HT1080 (cell line): ENCODE data around the gene C3orf22. TPM values are rescaled to one million over a fixed set of nuclear protein-coding genes. Genes with fewer than 3 reads are reported as not detected.
"Not testable (repeated sequence)": the region's sequence is repeated elsewhere in the genome, so short reads cannot be mapped to it uniquely, and the experiment has no call there.

Experiments
- DNase-seq: peaks from one replicate; pipeline ENCODE4 v3.0.0-alpha.2; 2015; ENCODE audit warnings: low read depth
- total RNA-seq: library from RNA; depleted of rRNA; stranded (reverse); fragments of >200 nt; shearing (Covaris generic); gene quantifications from 2 replicates; pipeline ENCODE4 v1.2.3, GENCODE V29; 2014

The C3orf22 gene
- total RNA-seq, 1 experiment from 2014 or later: not detected

DNA sequence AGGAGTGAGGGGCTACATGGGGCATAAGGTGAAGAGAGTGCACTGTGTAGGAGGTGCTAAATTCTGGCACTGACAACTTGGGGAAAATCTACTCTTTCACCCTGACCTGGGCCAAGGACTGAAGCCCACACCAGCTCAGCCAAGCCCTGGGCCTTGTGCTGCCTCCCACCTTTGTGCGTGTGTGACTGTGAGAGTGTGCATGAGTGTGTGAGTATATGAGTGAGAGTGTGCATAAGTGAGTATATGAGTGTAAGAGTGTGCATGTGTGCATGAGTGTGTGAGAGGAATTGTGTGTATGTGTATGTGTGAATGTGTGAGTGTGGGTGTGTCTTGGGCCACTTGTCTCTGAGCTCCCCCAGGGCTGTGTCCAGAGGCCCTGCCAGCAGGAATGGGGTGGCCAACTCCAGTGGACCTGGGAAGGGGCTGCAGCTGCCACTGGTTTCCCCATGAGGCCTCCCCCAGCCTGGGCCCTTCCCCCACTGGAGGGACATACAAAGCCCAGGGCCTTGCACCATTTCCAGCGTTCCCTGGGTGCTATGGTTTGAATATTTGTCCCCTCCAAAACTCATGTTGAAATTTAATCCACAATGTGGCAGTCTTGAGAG lies 15.2 kb downstream of the C3orf22 start:
- DNase-seq: no peak

- DNase-seq: no peak
These were observed 16.1 kb downstream of the C3orf22 start for GRCh38 chr3:126542340-126543241.

DNA sequence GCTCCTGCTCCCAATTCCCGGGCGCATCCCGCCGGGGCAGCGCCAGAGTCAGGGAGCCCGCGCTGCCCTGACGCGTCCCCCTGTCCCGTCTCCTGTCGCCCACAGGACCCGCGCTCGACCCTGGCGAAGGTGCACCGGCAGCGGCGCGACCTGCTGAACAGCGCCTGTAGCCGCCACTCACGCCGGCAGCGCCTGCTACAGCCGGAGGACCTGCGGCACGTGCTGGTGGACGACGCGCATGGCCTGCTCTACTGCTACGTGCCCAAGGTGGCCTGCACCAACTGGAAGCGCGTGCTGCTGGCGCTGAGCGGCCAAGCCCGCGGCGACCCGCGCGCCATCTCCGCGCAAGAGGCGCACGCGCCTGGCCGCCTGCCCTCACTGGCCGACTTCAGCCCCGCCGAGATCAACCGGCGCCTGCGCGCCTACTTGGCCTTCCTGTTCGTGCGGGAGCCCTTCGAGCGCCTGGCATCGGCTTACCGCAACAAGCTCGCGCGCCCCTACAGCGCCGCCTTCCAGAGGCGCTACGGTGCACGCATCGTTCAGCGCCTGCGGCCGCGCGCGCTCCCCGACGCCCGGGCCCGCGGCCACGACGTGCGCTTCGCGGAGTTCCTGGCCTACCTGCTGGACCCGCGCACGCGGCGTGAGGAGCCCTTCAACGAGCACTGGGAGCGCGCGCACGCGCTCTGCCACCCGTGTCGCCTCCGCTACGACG lies 16.9 kb downstream of the C3orf22 start:
- DNase-seq: no peak

DNA sequence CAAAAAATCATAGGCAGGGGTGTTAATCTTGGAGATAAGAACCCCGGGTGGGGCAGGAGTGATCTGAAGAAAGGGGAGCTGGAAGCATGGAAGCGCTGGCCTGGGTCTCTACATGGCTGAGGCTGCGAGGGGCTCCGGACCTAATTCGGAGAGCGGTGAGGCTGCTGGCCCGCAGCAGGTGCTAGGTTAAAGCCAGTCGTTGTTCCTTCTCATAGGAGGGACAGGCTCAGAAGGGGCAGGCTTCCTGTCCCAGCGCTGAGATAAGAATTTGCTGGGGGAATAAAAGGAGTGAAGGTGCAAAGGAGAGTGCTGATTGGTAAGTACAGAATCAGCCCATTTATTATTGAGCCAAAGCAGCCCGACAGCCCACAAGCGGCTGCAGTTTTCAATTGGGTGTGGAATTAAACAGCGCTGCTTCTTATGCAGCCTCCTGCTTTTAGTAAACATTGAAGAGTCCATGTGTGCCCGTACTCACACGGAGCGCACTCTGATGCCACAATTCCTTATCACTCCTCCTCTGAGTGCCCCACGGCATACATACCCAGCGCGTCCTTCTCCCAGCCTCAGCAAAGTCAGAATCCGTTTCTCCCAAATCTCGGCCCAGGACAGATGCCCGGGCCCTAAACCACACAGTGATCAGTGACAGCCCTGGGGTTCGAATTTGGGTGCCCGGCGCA lies 17.6 kb downstream of the C3orf22 start:
- no peak for DNase-seq

DNA sequence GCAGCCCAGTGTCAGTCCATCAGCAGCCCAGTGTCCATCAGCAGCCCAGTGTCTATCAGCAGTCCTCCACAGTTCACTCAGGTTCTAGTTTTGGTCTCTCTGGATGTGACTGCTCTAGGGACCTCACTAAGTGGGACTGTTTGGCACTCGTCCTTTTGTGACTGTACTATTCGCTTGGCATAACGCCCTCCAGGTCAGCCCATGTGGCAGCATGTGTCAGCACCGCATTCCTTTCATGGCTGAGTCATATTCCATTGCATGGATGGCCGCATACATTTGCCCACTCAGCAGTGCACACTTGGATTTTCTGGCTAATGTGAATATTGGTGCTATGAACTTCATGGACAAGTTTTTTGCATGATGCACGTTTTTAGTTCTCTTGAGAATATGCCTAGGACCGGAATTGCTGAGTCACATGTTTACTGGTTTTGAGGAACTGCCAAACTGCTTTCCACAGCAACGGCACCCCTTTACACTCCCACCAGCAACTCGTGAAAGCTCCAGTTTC lies 18.3 kb downstream of the C3orf22 start:
- DNase-seq: peak; percentile 93

GRCh38 chr3:126539558-126540250 lies 19.0 kb downstream of the C3orf22 start:
- no peak for DNase-seq

DNA sequence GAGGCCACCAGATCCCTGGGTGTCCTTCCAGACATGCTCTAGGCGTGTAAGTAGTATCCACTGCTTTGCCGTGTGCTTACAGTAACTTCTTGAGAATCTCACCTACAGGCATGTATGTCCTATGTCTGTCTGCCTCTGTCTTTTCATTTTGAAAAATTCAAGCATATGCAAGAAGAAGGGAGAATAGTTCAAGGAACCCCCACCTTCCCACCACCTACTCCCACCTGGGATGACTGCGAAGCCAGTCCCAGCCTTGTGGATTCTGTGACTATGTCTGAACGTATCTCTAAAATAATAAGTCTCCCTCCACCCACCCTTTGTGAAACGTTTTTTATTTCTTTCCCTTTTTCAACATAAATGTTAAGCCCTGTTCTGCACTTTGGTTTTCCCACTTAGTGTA lies 19.8 kb downstream of the C3orf22 start:
- no peak for DNase-seq

- DNase-seq: no peak
These were observed 20.4 kb downstream of the C3orf22 start for GRCh38 chr3:126538316-126538715.

GRCh38 chr3:126537730-126538281 lies 20.9 kb downstream of the C3orf22 start:
- no peak for DNase-seq

- no peak for DNase-seq
These were observed 21.5 kb downstream of the C3orf22 start for GRCh38 chr3:126537116-126537729.

GRCh38 chr3:126536126-126536525 lies 22.6 kb downstream of the C3orf22 start:
- DNase-seq: no peak

DNA sequence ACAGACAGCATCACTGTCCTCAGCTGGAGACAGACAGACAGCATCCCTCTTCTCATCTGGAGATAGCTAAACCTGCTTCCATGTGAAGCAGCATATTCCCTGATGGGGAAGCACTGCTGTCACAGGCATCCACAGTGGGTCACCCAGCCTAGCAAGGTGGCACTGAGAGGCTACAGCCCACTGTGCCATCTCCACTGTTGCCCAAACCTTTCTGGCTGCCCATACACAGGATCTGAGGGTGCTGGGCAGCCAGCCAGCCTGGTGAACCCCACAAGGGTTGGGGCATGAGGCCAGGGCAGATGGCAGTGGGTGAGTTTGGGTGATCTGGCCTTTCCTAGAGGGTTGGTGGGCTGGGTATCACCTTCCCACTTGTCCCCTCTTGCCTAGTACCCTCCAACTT lies 23.1 kb downstream of the C3orf22 start:
- no peak for DNase-seq

DNA sequence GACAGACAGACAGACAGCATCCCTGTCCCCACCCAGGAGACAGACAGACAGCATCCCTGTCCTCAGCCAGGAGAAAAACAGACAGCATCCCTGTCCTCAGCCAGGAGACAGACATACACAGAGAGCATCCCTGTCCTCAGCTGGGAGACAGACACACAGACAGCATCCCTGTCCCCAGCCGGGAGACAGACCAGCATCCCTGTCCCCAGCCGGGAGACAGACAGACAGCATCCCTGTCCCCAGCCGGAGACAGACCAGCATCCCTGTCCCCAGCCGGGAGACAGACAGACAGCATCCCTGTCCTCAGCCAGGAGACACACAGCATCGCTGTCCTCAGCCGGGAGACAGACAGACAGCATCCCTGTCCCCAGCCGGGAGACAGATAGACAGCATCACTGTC lies 24.0 kb downstream of the C3orf22 start:
- not testable (repeated sequence) for DNase-seq

DNA sequence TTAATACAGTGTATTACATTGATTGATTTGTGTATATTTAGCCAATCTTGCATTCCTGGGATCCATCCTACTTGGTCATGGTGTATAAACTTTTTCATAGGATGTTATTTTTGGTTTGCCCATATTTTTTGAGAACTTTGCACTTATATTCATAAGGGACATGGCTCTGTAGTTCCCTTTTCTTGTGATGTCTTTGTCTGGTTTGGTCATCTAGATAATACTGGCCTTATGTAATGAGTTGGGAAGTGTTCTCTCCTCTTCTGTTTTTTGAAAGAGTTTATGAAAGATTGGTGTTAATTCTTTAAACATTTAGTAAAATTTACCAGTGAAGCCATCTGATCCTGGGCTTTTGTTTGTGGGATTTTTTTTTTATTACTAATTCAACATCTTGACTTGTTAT lies 25.2 kb downstream of the C3orf22 start:
- DNase-seq: no peak

DNA sequence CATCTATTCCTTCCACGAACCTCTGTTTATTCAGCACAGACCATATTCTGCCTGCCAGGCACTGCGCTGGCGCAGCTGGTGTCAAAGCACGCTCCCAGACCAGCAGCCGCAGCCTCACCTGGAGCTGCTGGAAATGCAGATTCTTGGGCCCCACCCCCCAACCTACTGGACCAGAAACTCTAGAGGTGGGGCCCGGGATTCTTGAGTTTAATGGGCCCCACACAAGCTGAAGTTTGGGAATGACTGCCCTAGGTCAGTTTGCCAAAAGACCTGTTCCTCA lies 27.7 kb downstream of the C3orf22 start:
- DNase-seq: no peak

DNA sequence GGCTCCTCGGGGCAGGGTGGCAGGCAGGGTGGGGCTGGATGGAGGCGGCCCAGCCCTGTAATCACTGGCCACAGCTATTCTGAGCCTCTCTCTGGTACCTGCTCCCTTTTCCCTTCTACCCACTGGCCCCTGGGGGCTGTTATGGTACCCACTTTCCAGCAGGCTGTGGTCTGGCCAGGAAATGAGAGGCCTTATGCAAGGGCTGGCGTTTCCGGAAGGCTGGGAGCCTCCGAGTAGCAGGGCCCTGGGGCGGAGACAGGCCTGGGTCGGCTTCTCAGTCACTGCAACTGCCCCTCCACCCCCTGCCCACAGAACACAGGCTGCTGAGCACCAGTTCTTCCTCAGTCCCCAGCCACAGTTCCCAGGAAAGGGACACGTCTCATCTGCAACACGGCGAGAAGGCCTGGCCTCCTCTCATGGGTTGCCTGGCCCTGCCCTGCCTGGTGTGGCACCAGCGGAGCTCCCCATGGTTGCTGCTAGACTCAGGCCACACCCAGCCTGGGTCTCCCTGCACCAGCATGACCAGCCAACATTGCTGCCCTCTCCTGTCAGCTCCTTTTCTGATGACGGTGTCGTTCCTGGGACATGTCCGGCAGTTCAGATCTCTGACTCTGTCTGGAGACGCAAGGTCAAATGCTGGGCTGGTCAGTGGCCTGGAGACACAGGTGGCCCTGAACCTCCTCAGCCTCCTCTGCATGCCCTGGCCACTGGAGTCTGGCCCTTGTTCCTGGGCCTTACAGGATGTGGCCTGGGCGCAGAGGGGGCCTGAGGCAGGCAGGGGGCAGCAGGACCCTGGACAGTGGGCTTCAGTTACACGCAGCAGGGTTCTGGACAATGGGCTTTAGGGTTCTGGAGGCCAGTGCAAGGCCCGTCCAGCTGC lies 28.3 kb downstream of the C3orf22 start:
- peak; percentile 40 for DNase-seq

DNA sequence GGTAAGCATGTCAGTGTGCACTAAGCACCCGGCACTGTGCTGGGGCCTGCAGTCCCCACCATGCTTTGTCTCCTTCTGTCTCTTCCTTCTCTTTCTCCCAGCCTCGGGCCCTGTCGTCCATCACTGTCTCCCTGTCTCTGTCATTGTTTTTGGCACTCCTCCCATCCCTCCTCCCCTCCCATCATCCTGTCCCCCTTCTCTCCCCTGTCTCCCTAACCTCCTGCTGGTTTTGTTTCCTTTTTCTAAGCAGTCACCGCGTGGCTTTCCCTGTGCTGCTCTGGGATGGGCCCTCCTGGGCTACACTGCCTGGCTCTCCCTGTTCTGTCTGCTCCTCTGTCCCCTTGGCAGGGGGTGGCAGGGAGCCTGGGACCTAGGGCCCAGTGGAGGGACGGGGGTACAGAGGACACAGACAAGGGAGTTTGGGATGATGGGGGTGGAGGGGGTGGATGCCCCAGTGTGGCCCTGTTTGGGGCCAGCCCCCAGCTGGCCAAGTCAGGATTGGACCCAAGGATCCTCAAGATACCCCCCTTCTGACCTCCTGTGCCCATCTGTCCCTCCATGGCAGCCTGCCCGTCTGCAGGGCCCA lies 29.1 kb downstream of the C3orf22 start:
- DNase-seq: no peak

DNA sequence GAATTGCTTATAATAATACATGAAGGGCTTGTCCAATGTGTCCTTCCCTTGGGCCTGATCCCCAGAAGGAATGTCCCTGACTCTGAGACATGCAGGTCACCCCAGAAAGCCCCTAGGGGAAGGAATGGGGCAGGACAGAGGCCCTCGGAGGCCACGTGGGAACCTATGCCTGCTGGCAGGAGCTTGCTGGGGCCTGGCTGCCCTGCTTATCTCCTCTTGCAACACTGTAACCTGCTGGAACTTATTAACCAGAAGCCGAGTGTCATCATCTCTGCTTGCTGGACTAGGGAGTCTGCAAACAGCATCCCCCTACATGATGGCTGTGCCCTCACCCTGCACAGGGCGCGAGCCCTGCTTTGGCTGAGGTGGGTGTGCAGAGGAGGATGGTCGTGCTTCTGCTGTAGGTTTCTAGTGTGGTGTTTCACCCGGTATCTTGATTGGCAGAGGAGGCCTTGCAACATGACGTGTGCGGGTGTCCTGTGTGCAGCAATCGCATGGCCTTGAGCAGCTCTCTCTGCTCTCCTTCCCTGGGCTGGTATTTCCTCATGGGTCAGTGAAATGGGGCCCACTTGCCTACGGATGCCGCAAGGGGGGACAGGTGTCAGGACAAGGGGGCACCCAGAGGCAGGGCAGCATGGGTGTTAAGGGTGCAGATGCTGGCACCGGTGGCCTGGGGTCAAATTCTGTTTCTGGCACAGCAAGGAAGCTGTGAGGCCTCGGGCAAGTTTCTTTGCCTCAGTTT lies 29.8 kb downstream of the C3orf22 start:
- DNase-seq: no peak
